H9 (cell line): ENCODE data around the gene DENND1A. TPM values are rescaled to one million over a fixed set of nuclear protein-coding genes. Genes with fewer than 3 reads are reported as not detected.

Source experiments
- DNase-seq: peaks from one replicate; pipeline ENCODE4 v3.0.0-alpha.2; 2017
- H2AFZ ChIP-seq: one replicate; pipeline ENCODE4 v1.6.1; 2013; ENCODE audit warnings: mild to moderate bottlenecking, low read length, control low read depth, moderate library complexity
- H2AK5ac ChIP-seq: 2 replicates; pipeline ENCODE4 v1.6.1; 2013; ENCODE audit warnings: low read length, control low read depth, mixed read lengths; ENCODE audit not compliant: insufficient read length
- H2BK120ac ChIP-seq: one replicate; pipeline ENCODE4 v1.6.1; 2013; ENCODE audit warnings: low read depth, mild to moderate bottlenecking, low read length, control low read depth, inconsistent platforms; ENCODE audit not compliant: poor library complexity, severe bottlenecking
- H2BK12ac ChIP-seq: 2 replicates; pipeline ENCODE4 v1.6.1; 2013; ENCODE audit warnings: low read length, control low read depth, mixed read lengths, low read depth; ENCODE audit not compliant: insufficient read length
- H2BK15ac ChIP-seq: 2 replicates; pipeline ENCODE4 v1.6.1; 2013; ENCODE audit warnings: low read depth, low read length, control low read depth
- H2BK20ac ChIP-seq: one replicate; pipeline ENCODE4 v1.6.1; 2013; ENCODE audit warnings: low read depth, mild to moderate bottlenecking, low read length, control low read depth, inconsistent platforms; ENCODE audit not compliant: poor library complexity, severe bottlenecking
- H2BK5ac ChIP-seq: 2 replicates; pipeline ENCODE4 v1.6.1; 2013; ENCODE audit warnings: low read length, control low read depth, mixed read lengths; ENCODE audit not compliant: insufficient read length
- H3K14ac ChIP-seq: 2 replicates; pipeline ENCODE4 v1.6.1; 2013; ENCODE audit warnings: low read length, control low read depth; ENCODE audit not compliant: insufficient read depth
- H3K18ac ChIP-seq: 2 replicates; pipeline ENCODE4 v1.6.1; 2013; ENCODE audit warnings: low read depth, mild to moderate bottlenecking, mixed read lengths, low read length, control low read depth; ENCODE audit not compliant: insufficient read length
- H3K23ac ChIP-seq: 2 replicates; pipeline ENCODE4 v1.6.1; 2013; ENCODE audit warnings: low read length, control low read depth, mixed read lengths, low read depth; ENCODE audit not compliant: insufficient read length
- H3K23me2 ChIP-seq: 2 replicates; pipeline ENCODE4 v1.6.1; 2013; ENCODE audit warnings: low read depth, mild to moderate bottlenecking, mixed read lengths, low read length, control low read depth; ENCODE audit not compliant: insufficient read length, poor library complexity, severe bottlenecking
- H3K27ac ChIP-seq: 2 replicates; pipeline ENCODE4 v1.5.1; 2013; ENCODE audit warnings: low read length, control low read depth, mixed read lengths, low read depth; ENCODE audit not compliant: insufficient read length
- H3K27me3 ChIP-seq: 2 replicates; pipeline ENCODE4 v1.6.1; 2013; ENCODE audit warnings: low read length, control low read depth, inconsistent platforms; ENCODE audit not compliant: insufficient read depth
- H3K4ac ChIP-seq: 2 replicates; pipeline ENCODE4 v1.6.1; 2013; ENCODE audit warnings: low read depth, mild to moderate bottlenecking, control low read depth, inconsistent platforms, low read length, moderate library complexity
- H3K4me1 ChIP-seq: 2 replicates; pipeline ENCODE4 v1.6.1; 2013; ENCODE audit warnings: low read length, control low read depth, inconsistent platforms; ENCODE audit not compliant: insufficient read depth
- H3K4me2 ChIP-seq: 2 replicates; pipeline ENCODE4 v1.6.1; 2013; ENCODE audit warnings: low read length, control low read depth, mixed read lengths; ENCODE audit not compliant: insufficient read length, insufficient read depth
- H3K56ac ChIP-seq: 2 replicates; pipeline ENCODE4 v1.6.1; 2013; ENCODE audit warnings: low read depth, mild to moderate bottlenecking, mixed read lengths, low read length, control low read depth; ENCODE audit not compliant: insufficient read length
- H3K79me1 ChIP-seq: 2 replicates; pipeline ENCODE4 v1.6.1; 2013; ENCODE audit warnings: low read depth, mild to moderate bottlenecking, moderate library complexity, low read length, control low read depth, inconsistent platforms; ENCODE audit not compliant: insufficient read depth, poor library complexity, severe bottlenecking
- H3K79me2 ChIP-seq: 2 replicates; pipeline ENCODE4 v1.6.1; 2013; ENCODE audit warnings: low read length, control low read depth, inconsistent platforms; ENCODE audit not compliant: insufficient read depth
- H3K9ac ChIP-seq: 2 replicates; pipeline ENCODE4 v1.6.1; 2013; ENCODE audit warnings: low read length, control low read depth, mixed read lengths; ENCODE audit not compliant: insufficient read length; ENCODE audit errors: extremely low read depth
- H3K9me3 ChIP-seq: one replicate; pipeline ENCODE4 v1.6.1; 2013; ENCODE audit warnings: low read depth, low read length, inconsistent platforms; ENCODE audit not compliant: control insufficient read depth
- H3T11ph ChIP-seq: one replicate; pipeline ENCODE4 v1.6.1; 2013; ENCODE audit warnings: mild to moderate bottlenecking, low read length, control low read depth, inconsistent platforms
- H4K20me1 ChIP-seq: one replicate; pipeline ENCODE4 v1.6.1; 2013; ENCODE audit not compliant: control insufficient read depth, insufficient read length, insufficient read depth
- H4K5ac ChIP-seq: 2 replicates; pipeline ENCODE4 v1.6.1; 2013; ENCODE audit warnings: low read depth, mild to moderate bottlenecking, mixed read lengths, low read length, control low read depth; ENCODE audit not compliant: insufficient read length
- H4K8ac ChIP-seq: replicated peaks from 2 replicates; pipeline ENCODE4 v1.6.1; 2013; ENCODE audit warnings: low read length, control low read depth, mixed read lengths, low read depth; ENCODE audit not compliant: insufficient read length
- H4K91ac ChIP-seq: 2 replicates; pipeline ENCODE4 v1.6.1; 2013; ENCODE audit warnings: low read depth, mild to moderate bottlenecking, moderate library complexity, mixed read lengths, low read length, control low read depth; ENCODE audit not compliant: insufficient read length
- H3K27ac Mint-ChIP-seq, 3 experiments: 2 replicates in 2 of 3; 3 replicates in 1 of 3; pipeline ENCODE4 v1.8.0; 2020 to 2021; ENCODE audit warnings: mixed read lengths in 3 of 3, mild to moderate bottlenecking in 1 of 3, moderate library complexity in 1 of 3
- H3K27me3 Mint-ChIP-seq: 2 replicates; pipeline ENCODE4 v1.8.0; 2021; ENCODE audit warnings: low read depth, mild to moderate bottlenecking, moderate library complexity, mixed read lengths
- H3K36me3 Mint-ChIP-seq, 3 experiments: 2 replicates in 2 of 3; 3 replicates in 1 of 3; pipeline ENCODE4 v1.8.0; 2020 to 2021; ENCODE audit warnings: low read depth in 3 of 3, mixed read lengths in 3 of 3; ENCODE audit not compliant: insufficient read depth in 1 of 3
- H3K4me1 Mint-ChIP-seq, 2 experiments: 2 replicates each; pipeline ENCODE4 v1.8.0; 2020; ENCODE audit warnings: mixed read lengths in 2 of 2
- H3K4me3 Mint-ChIP-seq, 2 experiments: 2 replicates in 1 of 2; 3 replicates in 1 of 2; pipeline ENCODE4 v1.8.0; 2020 to 2021; ENCODE audit warnings: mild to moderate bottlenecking in 2 of 2, mixed read lengths in 2 of 2, moderate library complexity in 1 of 2
- H3K9me3 Mint-ChIP-seq, 2 experiments: 2 replicates in 1 of 2; 3 replicates in 1 of 2; pipeline ENCODE4 v1.8.0; 2020; ENCODE audit warnings: mild to moderate bottlenecking in 2 of 2, mixed read lengths in 2 of 2, moderate library complexity in 1 of 2
- CTCF ChIP-seq: fragments of 200-600 bp; sonication (generic); conservative IDR thresholded peaks from 3 replicates; pipeline ENCODE4 v1.8.0; 2021; ENCODE audit warnings: antibody characterized with exemption, mild to moderate bottlenecking
- WGBS: extraction: QIAGEN DNeasy Blood & Tissue Kit; methylation state at CpG from one replicate; pipeline ENCODE4 v1.1.7; 2013; ENCODE audit warnings: missing lambda C conversion rate, low lambda C conversion rate, mixed read lengths; ENCODE audit not compliant: insufficient read length; ENCODE audit errors: extremely low coverage; 5-methylcytosine and 5-hydroxymethylcytosine counted together
- total RNA-seq: library from RNA; stranded (reverse); gene quantifications from 2 replicates; pipeline ENCODE4 v1.2.1, GENCODE V29; 2021

Gene DENND1A
- total RNA-seq, 1 experiment from 2014 or later = 20.4 TPM

- no peaks in the 10 kb centered on the region for H3K23me2 ChIP-seq
- no peak overlapping the region for H2AK5ac ChIP-seq
- peaks cover 1% of the 10 kb centered on the region for H3K9me3 ChIP-seq
- H3K27ac Mint-ChIP-seq = peak overlapping the region in 2 of 3 experiments; percentile 85 to 97; a peak in 4 of 7 replicates
- WGBS = no CpG with 5 or more reads among the region's 3 CpGs
- H3K4me2 ChIP-seq = peak overlapping the region; percentile 23
- H2BK12ac ChIP-seq = no peak overlapping the region
- H2BK5ac ChIP-seq = no peak overlapping the region
- no peak overlapping the region for H3K56ac ChIP-seq
- H3T11ph ChIP-seq = no peak overlapping the region
- H2BK120ac ChIP-seq = no peak overlapping the region
- TF ChIP-seq CTCF = no peak
- H2BK20ac ChIP-seq = no peak overlapping the region
- H2BK15ac ChIP-seq = no peak overlapping the region
- H3K4ac ChIP-seq = no peak overlapping the region
- peaks cover 6 to 20% (median 15%) of the 10 kb centered on the region in 3 experiments; a peak in 6 of 7 replicates for H3K36me3 Mint-ChIP-seq
- no peak overlapping the region for H3K27ac ChIP-seq
- H3K79me1 ChIP-seq = peaks cover 6% of the 10 kb centered on the region
- no peak overlapping the region for H4K91ac ChIP-seq
- peak overlapping the region; percentile 1 to 49; a peak in 3 of 5 replicates for H3K4me3 Mint-ChIP-seq
- H3K23ac ChIP-seq = no peak overlapping the region
- H3K27me3 Mint-ChIP-seq = no peaks in the 10 kb centered on the region
- no peak for DNase-seq
- no peak overlapping the region for H3K9ac ChIP-seq
- H4K20me1 ChIP-seq = no peaks in the 10 kb centered on the region
- H3K18ac ChIP-seq = no peak overlapping the region
- peaks cover 13% of the 10 kb centered on the region; the same call in 1 of the 2 replicates for H3K4me1 ChIP-seq
- H3K4me1 Mint-ChIP-seq = peaks cover 52 to 58% of the 10 kb centered on the region in 2 experiments
- no peak overlapping the region for H4K5ac ChIP-seq
- peaks cover under 1 to 11% of the 10 kb centered on the region in 2 experiments; a peak in 4 of 5 replicates for H3K9me3 Mint-ChIP-seq
- H2AFZ ChIP-seq = no peak overlapping the region
- no peaks in the 10 kb centered on the region for H3K27me3 ChIP-seq
- no peaks in the 10 kb centered on the region for H3K79me2 ChIP-seq
- no peak overlapping the region for H3K14ac ChIP-seq
- no peak overlapping the region for H4K8ac ChIP-seq
Measured at GRCh38 chr9:123893115-123893514, 36.8 kb downstream of the DENND1A start.
